Skeletal muscle cell (primary cell): ENCODE data around the gene LSAMP.

Source experiments
- DNase-seq: peaks from one replicate; pipeline ENCODE4 v3.0.0-alpha.2; 2010; ENCODE audit warnings: low read depth
- H3K4me3 ChIP-seq: 2 replicates; pipeline ENCODE4 v1.5.1; 2011; ENCODE audit warnings: low read depth, mild to moderate bottlenecking, control low read depth, low read length, moderate library complexity

The LSAMP gene

GRCh38 chr3:116306720-116307119, 138.6 kb downstream of the LSAMP start:
- no peak for DNase-seq
- H3K4me3 ChIP-seq = no peak overlapping the region

- H3K4me3 ChIP-seq = no peak overlapping the region
- no peak for DNase-seq
These were observed 139.1 kb downstream of the LSAMP start for GRCh38 chr3:116306149-116306548.

- no peak overlapping the region for H3K4me3 ChIP-seq
- DNase-seq = peak; percentile 9
These were observed 143.1 kb downstream of the LSAMP start for GRCh38 chr3:116302087-116302747.

GRCh38 chr3:116301422-116301821, 143.9 kb downstream of the LSAMP start:
- H3K4me3 ChIP-seq = no peak overlapping the region
- DNase-seq = no peak

GRCh38 chr3:116300226-116300625, 145.1 kb downstream of the LSAMP start:
- DNase-seq = no peak
- no peak overlapping the region for H3K4me3 ChIP-seq

GRCh38 chr3:116299646-116300081, 145.6 kb downstream of the LSAMP start:
- DNase-seq = no peak
- no peak overlapping the region for H3K4me3 ChIP-seq

- no peak for DNase-seq
- no peak overlapping the region for H3K4me3 ChIP-seq
These were observed 147.1 kb downstream of the LSAMP start for GRCh38 chr3:116298151-116298550.

- H3K4me3 ChIP-seq = no peak overlapping the region
- DNase-seq = no peak
These were observed 154.1 kb downstream of the LSAMP start for GRCh38 chr3:116291141-116291540.

GRCh38 chr3:116288485-116288884, 156.8 kb downstream of the LSAMP start:
- no peak for DNase-seq
- H3K4me3 ChIP-seq = no peak overlapping the region

- DNase-seq = no peak
These were observed 159.4 kb downstream of the LSAMP start for GRCh38 chr3:116285781-116286421.

GRCh38 chr3:116281313-116282143, 163.8 kb downstream of the LSAMP start:
- H3K4me3 ChIP-seq = no peak overlapping the region
- DNase-seq = no peak

More at GRCh38 chr3:116285781-116286421, 159.4 kb downstream of the LSAMP start:
- no peak overlapping the region for H3K4me3 ChIP-seq

- no peak for DNase-seq
- H3K4me3 ChIP-seq = no peak overlapping the region
These were observed 165.1 kb downstream of the LSAMP start for GRCh38 chr3:116280130-116280740.

- DNase-seq = no peak
- no peak overlapping the region for H3K4me3 ChIP-seq
These were observed 168.6 kb downstream of the LSAMP start for GRCh38 chr3:116276675-116277074.

- no peak overlapping the region for H3K4me3 ChIP-seq
- no peak for DNase-seq
These were observed 175.2 kb downstream of the LSAMP start for GRCh38 chr3:116270056-116270455.

GRCh38 chr3:116267116-116267515, 178.2 kb downstream of the LSAMP start:
- no peak overlapping the region for H3K4me3 ChIP-seq
- no peak for DNase-seq

GRCh38 chr3:116265976-116266584, 179.2 kb downstream of the LSAMP start:
- H3K4me3 ChIP-seq = no peak overlapping the region
- DNase-seq = no peak

- no peak for DNase-seq
- H3K4me3 ChIP-seq = no peak overlapping the region
These were observed 180.0 kb downstream of the LSAMP start for GRCh38 chr3:116265320-116265695.

- H3K4me3 ChIP-seq = no peak overlapping the region
- no peak for DNase-seq
These were observed 180.6 kb downstream of the LSAMP start for GRCh38 chr3:116264546-116265319.
